Thyroid gland (tissue), 4 donors: ENCODE data around the gene SETX.

Experiments used
- CTCF ChIP-seq, 6 experiments: fragments of 200-600 bp in 3 of 6; fragments of 450-650 bp in 3 of 6; sonication (generic) in 3 of 6; IDR thresholded peaks; one replicate each; pipeline ENCODE4 v1.5.1; 2016 to 2019; ENCODE audit warnings: antibody characterized with exemption in 6 of 6, mild to moderate bottlenecking in 2 of 6, inconsistent platforms in 1 of 6, moderate library complexity in 1 of 6
- POLR2A ChIP-seq, 2 donors: fragments of 450-650 bp; IDR thresholded peaks; one replicate each; pipeline ENCODE4 v1.6.1; 2017; ENCODE audit warnings: antibody characterized with exemption in 2 of 2, mild to moderate bottlenecking in 2 of 2, moderate library complexity in 1 of 2

- TF ChIP-seq CTCF (IDR thresholded peaks at IDR 0.05), result no peak
- no peak for TF ChIP-seq POLR2A (IDR thresholded peaks at IDR 0.05)
Observed at GRCh38 chr9:132247942-132248341, 106.8 kb downstream of the SETX start.
